GM12878 (cell line): ENCODE results near the gene RNF40. TPM values are rescaled to one million over a fixed set of nuclear protein-coding genes. Genes with fewer than 3 reads are reported as not detected.
A peak's percentile ranks its signal among the peaks of the same experiment; 100 is the strongest.

ENCODE experiments used
- ATAC-seq: fragments of 200-7000 bp; cut with Tn5 transposase; 3 replicates; pipeline ENCODE4 v1.9.1; 2020; ENCODE audit warnings: mild to moderate bottlenecking, moderate library complexity
- BruUV-seq: library from RNA; stranded (reverse); fragments of 400-500 nt; replicated peaks from 2 replicates; lab custom pipeline; 2021; lab: Mats Ljungman, UMichigan
- CTCF ChIA-PET: fragments of 300-600 bp; sonication (Branson Sonifier 250); formaldehyde crosslinking; extraction: SDS; loops from one replicate; lab custom pipeline; 2021; ENCODE audit warnings: inconsistent platforms; lab: Yijun Ruan, JAX
- POLR2A ChIA-PET: fragments of 350-600 bp; formaldehyde crosslinking; extraction: SDS; loops from one replicate; lab custom pipeline; 2021; ENCODE audit warnings: inconsistent platforms; lab: Charles Lee
- RAD21 ChIA-PET: fragments of 300-600 bp; sonication (Branson Sonifier 250); formaldehyde crosslinking; loops from one replicate; lab custom pipeline; 2023; ENCODE audit warnings: antibody characterized with exemption; ENCODE audit not compliant: unreplicated experiment; lab: Charles Lee
- SMC1A ChIA-PET: fragments of 300-600 bp; sonication (Branson Sonifier 250); formaldehyde crosslinking; loops from one replicate; lab custom pipeline; 2023; ENCODE audit not compliant: unreplicated experiment, uncharacterized antibody; lab: Charles Lee
- DNase-seq: peaks from one replicate; pipeline ENCODE4 v3.0.0-alpha.2; 2011; ENCODE audit warnings: low read depth, low spot score
- FAIRE-seq: peaks from 3 replicates; lab custom pipeline; 2011; peaks lifted over from hg19 to GRCh38; lab: Jason Lieb, UNC
- H2AFZ ChIP-seq: 2 replicates; pipeline ENCODE4 v1.6.0; 2011; ENCODE audit warnings: low read depth, low read length, control low read depth; ENCODE audit not compliant: control insufficient read depth
- H3K27ac ChIP-seq: 2 replicates; pipeline ENCODE4 v1.5.1; 2011; ENCODE audit warnings: control low read depth; ENCODE audit not compliant: control insufficient read depth, insufficient read depth
- H3K27me3 ChIP-seq, 2 experiments: replicated peaks in 1 of 2; 2 replicates each; pipeline versions ENCODE4 v1.6.0 to v1.6.1; 2011; ENCODE audit warnings: low read length in 1 of 2; ENCODE audit not compliant: control insufficient read depth in 2 of 2, insufficient read depth in 2 of 2
- H3K36me3 ChIP-seq, 2 experiments: 2 replicates each; pipeline ENCODE4 v1.5.1; 2011; ENCODE audit warnings: low read length in 1 of 2; ENCODE audit not compliant: control insufficient read depth in 2 of 2, insufficient read depth in 2 of 2
- H3K4me1 ChIP-seq: 2 replicates; pipeline ENCODE4 v1.6.1; 2011; ENCODE audit warnings: mild to moderate bottlenecking, low read length, moderate library complexity, mixed read lengths; ENCODE audit not compliant: control insufficient read depth, insufficient read depth
- H3K4me2 ChIP-seq: 2 replicates; pipeline ENCODE4 v1.6.0; 2011; ENCODE audit warnings: control low read depth; ENCODE audit not compliant: control insufficient read depth, insufficient read depth
- H3K4me3 ChIP-seq: fragments of 200-600 bp; sonication (generic); 2 replicates; pipeline ENCODE4 v1.5.1; 2016
- H3K79me2 ChIP-seq: 2 replicates; pipeline ENCODE4 v1.6.0; 2011; ENCODE audit warnings: low read length; ENCODE audit not compliant: control insufficient read depth, insufficient read depth
- H3K9ac ChIP-seq: 2 replicates; pipeline ENCODE4 v1.8.0; 2011; ENCODE audit warnings: low read length, control low read depth, mixed read lengths; ENCODE audit not compliant: control insufficient read depth, insufficient read depth
- H3K9me3 ChIP-seq: replicated peaks from 3 replicates; pipeline ENCODE4 v1.5.1; 2011; ENCODE audit warnings: mild to moderate bottlenecking, low read length; ENCODE audit not compliant: control insufficient read depth, insufficient read depth
- H4K20me1 ChIP-seq: 2 replicates; pipeline ENCODE4 v1.6.0; 2011; ENCODE audit not compliant: control insufficient read depth, insufficient read depth
- FOXK2 ChIP-seq: fragments of 450-650 bp; IDR thresholded peaks from 2 replicates; pipeline ENCODE4 v1.6.1; 2017; ENCODE audit warnings: mild to moderate bottlenecking, moderate library complexity
- NR2C2 ChIP-seq: IDR thresholded peaks from 2 replicates; pipeline ENCODE4 v1.6.1; 2011; ENCODE audit warnings: borderline replicate concordance, low read depth; ENCODE audit not compliant: control insufficient read depth, insufficient read length
- SMARCA5 ChIP-seq: fragments of 450-650 bp; IDR thresholded peaks from 2 replicates; pipeline ENCODE4 v1.6.1; 2017; ENCODE audit warnings: mild to moderate bottlenecking
- WRNIP1 ChIP-seq: IDR thresholded peaks from 2 replicates; pipeline ENCODE4 v1.6.1; 2011; ENCODE audit warnings: low read depth, low read length, improper control_type of control experiment, borderline replicate concordance
- ZNF384 ChIP-seq: IDR thresholded peaks from 2 replicates; pipeline ENCODE4 v1.6.1; 2012; ENCODE audit warnings: low read depth, mild to moderate bottlenecking, low read length, improper control_type of control experiment, borderline replicate concordance
- WGBS: methylation state at CpG from one replicate; pipeline ENCODE4 v1.1.6; 2016; ENCODE audit warnings: low lambda C conversion rate; ENCODE audit not compliant: insufficient replicate concordance, insufficient coverage; ENCODE audit errors: missing lambda C conversion rate; 5-methylcytosine and 5-hydroxymethylcytosine counted together
- in situ Hi-C: fragments of 300-500 bp; cut with MboI; formaldehyde crosslinking; loops from 9 replicates; pipeline ENCODE4 v1.14.3; 2018; ENCODE audit warnings: mixed read lengths
- intact Hi-C: fragments of 100-400 bp; cut with micrococcal nuclease; formaldehyde crosslinking; loops from one replicate; pipeline ENCODE4 v1.14.2; 2022; ENCODE audit not compliant: unreplicated experiment
- polyA plus RNA-seq, 11 experiments: library from polyadenylated mRNA; depleted of rRNA in 4 of 11; unstranded in 6 of 11; stranded (reverse) in 5 of 11; fragments of >200 nt; fragmentation: Nextera tagmentation in 4 of 11; fragmentation: Illumina TruSeq in 1 of 11; extraction: Ambion mirVana in 4 of 11; extraction: Trizol in 1 of 11; gene quantifications; 1 replicate in 1 of 11; 2 replicates in 10 of 11; pipeline versions ENCODE4 v1.2.1 to v1.2.3, GENCODE V29; 2011 to 2016; ENCODE audit warnings: inconsistent platforms in 2 of 11, missing spikeins in 2 of 11, low read depth in 1 of 11
- total RNA-seq, 4 experiments: library from RNA; depleted of rRNA in 3 of 4; stranded (reverse); fragments of >200 nt in 3 of 4; fragmentation: Illumina TruSeq in 1 of 4; extraction: Trizol in 1 of 4; gene quantifications; 2 replicates each; pipeline versions ENCODE4 v1.2.1 to v1.2.3, GENCODE V29; 2013 to 2021
- TF ChIP-seq, protein P1 (sequence below): fragments of 450-650 bp; IDR thresholded peaks from 2 replicates; pipeline ENCODE4 v1.6.1; 2016; ENCODE audit warnings: mild to moderate bottlenecking
- TF ChIP-seq, protein P2 (sequence below): fragments of 450-650 bp; IDR thresholded peaks from 2 replicates; pipeline ENCODE4 v1.6.1; 2017; ENCODE audit warnings: mild to moderate bottlenecking, moderate library complexity

Gene RNF40
- total and polyA plus RNA-seq, 10 of the 15 experiments (the other 5 are each of a cell fraction or from before 2014, with no cell fraction given): 3.7 to 97.6 (median 58.4) TPM

DNA sequence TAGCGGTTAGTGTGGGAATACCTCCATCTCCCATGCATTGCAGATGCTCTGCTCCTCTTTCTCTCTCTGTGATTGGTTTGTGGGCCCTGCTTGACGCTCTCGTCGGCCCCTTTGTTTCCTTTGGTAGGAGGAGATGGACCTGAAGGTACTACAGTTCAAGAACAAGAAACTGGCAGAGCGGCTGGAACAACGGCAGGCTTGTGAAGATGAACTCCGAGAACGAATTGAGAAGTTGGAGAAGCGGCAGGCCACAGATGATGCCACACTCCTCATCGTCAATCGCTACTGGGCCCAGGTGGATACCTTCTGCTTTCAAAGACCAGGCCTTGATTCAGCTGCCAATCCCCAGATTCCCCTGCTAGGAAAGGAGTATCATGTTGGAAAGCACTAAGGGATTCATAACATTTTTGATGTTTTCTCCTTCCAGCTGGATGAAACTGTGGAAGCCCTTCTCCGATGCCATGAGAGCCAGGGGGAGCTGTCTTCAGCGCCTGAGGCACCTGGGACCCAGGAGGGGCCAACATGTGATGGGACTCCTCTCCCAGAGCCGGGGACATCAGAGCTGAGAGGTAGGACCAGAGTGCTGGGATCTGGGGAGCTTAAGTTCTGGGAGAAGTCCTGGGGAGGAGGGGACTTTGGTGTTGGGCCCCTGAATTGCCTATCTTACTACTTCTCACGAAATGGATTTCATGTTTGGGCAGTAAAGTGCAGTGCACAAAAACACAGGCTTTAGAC is 1.0 kb downstream of the RNF40 start:
- in situ Hi-C loops (loop anchor here (25.0 kb wide), 1 partner anchor 1124 kb away; no protein-coding TSS in a partner anchor), intact Hi-C loops (loop anchor here (5.0 kb wide), 2 partner anchors 106 to 159 kb away; partner anchors contain the start of genes FBRS and FBXL19)
- DNase-seq: no peak
- RAD21 ChIA-PET: interaction anchor here (0.7 kb wide), 1 partner anchor 260 kb away, joined by 3 read pairs; no protein-coding TSS in a partner anchor
- WGBS: 82% methylated on average over 15 of the region's 15 CpGs
- Histone ChIP-seq H3K9ac (peak overlapping the region; percentile 84), H3K27me3 (no peaks in the 10 kb centered on the region), H3K79me2 (peaks cover 15% of the 10 kb centered on the region), H3K4me3 (peak overlapping the region; percentile 83), H3K27ac (peak overlapping the region; percentile 74; the same call in 1 of the 2 replicates), H4K20me1 (no peaks in the 10 kb centered on the region), H3K4me1 (peaks cover 9% of the 10 kb centered on the region), H3K9me3 (no peaks in the 10 kb centered on the region), H3K36me3 (peaks cover 22 to 27% of the 10 kb centered on the region in 2 experiments; a peak in 3 of 4 replicates), H3K4me2 (peak overlapping the region; percentile 95), H2AFZ (no peak overlapping the region)
- ATAC-seq: no peak
- SMC1A ChIA-PET: no interaction called here
- POLR2A ChIA-PET: interaction anchor here (0.6 to 1.0 kb wide), 6 partner anchors 12 to 329 kb away, joined by 3 to 4 read pairs (median 4); partner anchors contain the start of genes FBXL19 and PHKG2
- TF ChIP-seq, protein P1, sequence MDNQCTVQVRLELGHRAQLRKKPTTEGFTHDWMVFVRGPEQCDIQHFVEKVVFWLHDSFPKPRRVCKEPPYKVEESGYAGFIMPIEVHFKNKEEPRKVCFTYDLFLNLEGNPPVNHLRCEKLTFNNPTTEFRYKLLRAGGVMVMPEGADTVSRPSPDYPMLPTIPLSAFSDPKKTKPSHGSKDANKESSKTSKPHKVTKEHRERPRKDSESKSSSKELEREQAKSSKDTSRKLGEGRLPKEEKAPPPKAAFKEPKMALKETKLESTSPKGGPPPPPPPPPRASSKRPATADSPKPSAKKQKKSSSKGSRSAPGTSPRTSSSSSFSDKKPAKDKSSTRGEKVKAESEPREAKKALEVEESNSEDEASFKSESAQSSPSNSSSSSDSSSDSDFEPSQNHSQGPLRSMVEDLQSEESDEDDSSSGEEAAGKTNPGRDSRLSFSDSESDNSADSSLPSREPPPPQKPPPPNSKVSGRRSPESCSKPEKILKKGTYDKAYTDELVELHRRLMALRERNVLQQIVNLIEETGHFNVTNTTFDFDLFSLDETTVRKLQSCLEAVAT: no peak
- no peak for TF ChIP-seq ZNF384
- no peak for TF ChIP-seq NR2C2
- TF ChIP-seq SMARCA5: no peak
- no peak for TF ChIP-seq FOXK2
- no peak for TF ChIP-seq WRNIP1
- TF ChIP-seq, protein P2, sequence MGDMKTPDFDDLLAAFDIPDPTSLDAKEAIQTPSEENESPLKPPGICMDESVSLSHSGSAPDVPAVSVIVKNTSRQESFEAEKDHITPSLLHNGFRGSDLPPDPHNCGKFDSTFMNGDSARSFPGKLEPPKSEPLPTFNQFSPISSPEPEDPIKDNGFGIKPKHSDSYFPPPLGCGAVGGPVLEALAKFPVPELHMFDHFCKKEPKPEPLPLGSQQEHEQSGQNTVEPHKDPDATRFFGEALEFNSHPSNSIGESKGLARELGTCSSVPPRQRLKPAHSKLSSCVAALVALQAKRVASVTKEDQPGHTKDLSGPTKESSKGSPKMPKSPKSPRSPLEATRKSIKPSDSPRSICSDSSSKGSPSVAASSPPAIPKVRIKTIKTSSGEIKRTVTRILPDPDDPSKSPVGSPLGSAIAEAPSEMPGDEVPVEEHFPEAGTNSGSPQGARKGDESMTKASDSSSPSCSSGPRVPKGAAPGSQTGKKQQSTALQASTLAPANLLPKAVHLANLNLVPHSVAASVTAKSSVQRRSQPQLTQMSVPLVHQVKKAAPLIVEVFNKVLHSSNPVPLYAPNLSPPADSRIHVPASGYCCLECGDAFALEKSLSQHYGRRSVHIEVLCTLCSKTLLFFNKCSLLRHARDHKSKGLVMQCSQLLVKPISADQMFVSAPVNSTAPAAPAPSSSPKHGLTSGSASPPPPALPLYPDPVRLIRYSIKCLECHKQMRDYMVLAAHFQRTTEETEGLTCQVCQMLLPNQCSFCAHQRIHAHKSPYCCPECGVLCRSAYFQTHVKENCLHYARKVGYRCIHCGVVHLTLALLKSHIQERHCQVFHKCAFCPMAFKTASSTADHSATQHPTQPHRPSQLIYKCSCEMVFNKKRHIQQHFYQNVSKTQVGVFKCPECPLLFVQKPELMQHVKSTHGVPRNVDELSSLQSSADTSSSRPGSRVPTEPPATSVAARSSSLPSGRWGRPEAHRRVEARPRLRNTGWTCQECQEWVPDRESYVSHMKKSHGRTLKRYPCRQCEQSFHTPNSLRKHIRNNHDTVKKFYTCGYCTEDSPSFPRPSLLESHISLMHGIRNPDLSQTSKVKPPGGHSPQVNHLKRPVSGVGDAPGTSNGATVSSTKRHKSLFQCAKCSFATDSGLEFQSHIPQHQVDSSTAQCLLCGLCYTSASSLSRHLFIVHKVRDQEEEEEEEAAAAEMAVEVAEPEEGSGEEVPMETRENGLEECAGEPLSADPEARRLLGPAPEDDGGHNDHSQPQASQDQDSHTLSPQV: no peak
- CTCF ChIA-PET: interaction anchor here (0.8 to 1.1 kb wide), 2 partner anchors 9 to 52 kb away, joined by 4 read pairs; no protein-coding TSS in a partner anchor
- no peak for FAIRE-seq
- no TSS peak for BruUV-seq
